Muscle of leg (tissue), 16 donors: Measurements from ENCODE around the gene ELAPOR2. TPM values are rescaled to one million over a fixed set of nuclear protein-coding genes. Genes with fewer than 3 reads are reported as not detected.
A peak's percentile ranks its signal among the peaks of the same experiment; 100 is the strongest.
"Not testable (repeated sequence)": the region's sequence is repeated elsewhere in the genome, so short reads cannot be mapped to it uniquely, and the experiment has no call there.

Experiments used
- DNase-seq: peaks from one replicate; pipeline ENCODE4 v3.0.0; 2013
- H3K27ac ChIP-seq: one replicate; pipeline ENCODE4 v1.5.1; 2013; ENCODE audit warnings: mild to moderate bottlenecking, low read length, control low read depth
- H3K27me3 ChIP-seq: one replicate; pipeline ENCODE4 v1.6.1; 2013; ENCODE audit warnings: low read length; ENCODE audit not compliant: control insufficient read depth, insufficient read depth
- H3K36me3 ChIP-seq: one replicate; pipeline ENCODE4 v1.6.1; 2013; ENCODE audit warnings: low read length; ENCODE audit not compliant: control insufficient read depth, insufficient read depth
- H3K4me1 ChIP-seq: one replicate; pipeline ENCODE4 v1.6.1; 2013; ENCODE audit warnings: low read length; ENCODE audit not compliant: control insufficient read depth, insufficient read depth
- H3K4me3 ChIP-seq: one replicate; pipeline ENCODE4 v1.5.1; 2013; ENCODE audit warnings: low read length, control low read depth
- H3K9me3 ChIP-seq: replicated peaks from 2 replicates; pipeline ENCODE4 v1.6.1; 2013; ENCODE audit warnings: low read depth, low read length; ENCODE audit not compliant: control insufficient read depth
- WGBS: methylation state at CpG from one replicate; pipeline ENCODE4 v1.1.5; 2013; ENCODE audit warnings: missing lambda C conversion rate; ENCODE audit not compliant: insufficient coverage; 5-methylcytosine and 5-hydroxymethylcytosine counted together
- long read RNA-seq, 11 donors: transcript quantifications; one replicate each; lab custom pipeline, GENCODE V29; 2026
- polyA plus RNA-seq, 8 donors: library from polyadenylated mRNA; unstranded; fragments of 120-200 nt; gene quantifications; one replicate each; pipeline versions ENCODE4 v1.2.1 to v1.2.3, GENCODE V29; 2013; ENCODE audit warnings: inconsistent platforms in 1 of 8, low replicate concordance in 1 of 8; ENCODE audit not compliant: insufficient read length in 8 of 8, insufficient read depth in 1 of 8
- total RNA-seq: library from RNA; stranded (reverse); fragments of 120-200 nt; gene quantifications from one replicate; pipeline ENCODE4 v1.2.4, GENCODE V29; 2013

Gene ELAPOR2
- 7.1 TPM for total RNA-seq
- polyA plus RNA-seq, result 1 to 10 TPM; 3.4 to 8.2 (median 5.7) TPM
- long read RNA-seq, donor 1, result 0 reads
- long read RNA-seq, donor 2, result 0 reads
- long read RNA-seq, donor 3, result 0 reads
- long read RNA-seq, donor 4, result 0 reads
- long read RNA-seq, donor 5, result 0 reads
- long read RNA-seq, donor 6, result 0 reads
- long read RNA-seq, donor 7, result 0 reads
- long read RNA-seq, donor 8, result 0 reads
- long read RNA-seq, donor 9, result 0 reads
- long read RNA-seq, donor 10, result 0 reads
- long read RNA-seq, donor 11, result 0 reads

- peak within 1 kb of the TSS; percentile 59 for H3K4me3 ChIP-seq
- H3K4me1 ChIP-seq, result peaks cover 9% of the 10 kb centered on the region
- peak; percentile 88 for DNase-seq
- no peaks in the 10 kb centered on the region for H3K9me3 ChIP-seq
- H3K27me3 ChIP-seq, result peaks cover 6% of the 10 kb centered on the region
- under 1% methylated on average over 52 of the region's 70 CpGs for WGBS
- H3K36me3 ChIP-seq, result no peaks in the 10 kb centered on the region
- peak within 1 kb of the TSS; percentile 31 for H3K27ac ChIP-seq
Measured at GRCh38 chr7:87059525-87060287, at the start of gene ELAPOR2. Gene ELAPOR2, minus strand, starts transcription at chr7:87059654. Its CDS starts 141 bp downstream, at chr7:87059513.

GRCh38 chr7:87107949-87108776, 48.7 kb upstream of the ELAPOR2 start:
- Histone ChIP-seq H3K4me1 (no peaks in the 10 kb centered on the region), H3K36me3 (no peaks in the 10 kb centered on the region), H3K9me3 (no peaks in the 10 kb centered on the region), H3K4me3 (no peak overlapping the region), H3K27ac (no peak overlapping the region), H3K27me3 (no peaks in the 10 kb centered on the region)
- 90% methylated on average over 2 of the region's 6 CpGs for whole genome bisulfite sequencing
- no peak for DNase-seq

- Histone ChIP-seq H3K4me1 (no peaks in the 10 kb centered on the region), H3K36me3 (no peaks in the 10 kb centered on the region), H3K27ac (no peak overlapping the region), H3K27me3 (no peaks in the 10 kb centered on the region), H3K4me3 (no peak overlapping the region), H3K9me3 (no peaks in the 10 kb centered on the region)
- WGBS, result no CpG with 5 or more reads among the region's 4 CpGs
- no peak for DNase-seq
Measured at GRCh38 chr7:87106974-87107612, 47.6 kb upstream of the ELAPOR2 start.

- H3K9me3 ChIP-seq, result no peaks in the 10 kb centered on the region
- no peak overlapping the region for H3K4me3 ChIP-seq
- H3K27me3 ChIP-seq, result no peaks in the 10 kb centered on the region
- H3K36me3 ChIP-seq, result no peaks in the 10 kb centered on the region
- no peak overlapping the region for H3K27ac ChIP-seq
- no peaks in the 10 kb centered on the region for H3K4me1 ChIP-seq
- WGBS, result 33% methylated on average over 1 of the region's 1 CpG
- no peak for DNase-seq
Measured at GRCh38 chr7:87105401-87105800, 45.9 kb upstream of the ELAPOR2 start.

GRCh38 chr7:87100326-87100725, 40.9 kb upstream of the ELAPOR2 start:
- DNase-seq, result no peak
- WGBS, result no CpG with 5 or more reads among the region's 2 CpGs
- Histone ChIP-seq H3K9me3 (no peaks in the 10 kb centered on the region), H3K4me1 (no peaks in the 10 kb centered on the region), H3K27me3 (no peaks in the 10 kb centered on the region), H3K4me3 (no peak overlapping the region), H3K27ac (no peak overlapping the region), H3K36me3 (no peaks in the 10 kb centered on the region)

GRCh38 chr7:87097375-87097774, 37.9 kb upstream of the ELAPOR2 start:
- not testable (repeated sequence) for H3K4me3 ChIP-seq, DNase-seq, H3K9me3 ChIP-seq, H3K27me3 ChIP-seq, H3K4me1 ChIP-seq, H3K36me3 ChIP-seq, H3K27ac ChIP-seq
- no CpG with 5 or more reads among the region's 2 CpGs for WGBS

GRCh38 chr7:87094322-87094721, 34.9 kb upstream of the ELAPOR2 start:
- Histone ChIP-seq H3K9me3 (no peaks in the 10 kb centered on the region), H3K4me1 (no peaks in the 10 kb centered on the region), H3K36me3 (no peaks in the 10 kb centered on the region), H3K4me3 (no peak overlapping the region), H3K27ac (no peak overlapping the region), H3K27me3 (no peaks in the 10 kb centered on the region)
- DNase-seq, result no peak
- WGBS, result no CpG with 5 or more reads among the region's 2 CpGs

GRCh38 chr7:87092568-87093091, 33.2 kb upstream of the ELAPOR2 start:
- Histone ChIP-seq H3K36me3 (no peaks in the 10 kb centered on the region), H3K9me3 (no peaks in the 10 kb centered on the region), H3K4me1 (no peaks in the 10 kb centered on the region), H3K27ac (no peak overlapping the region), H3K4me3 (no peak overlapping the region), H3K27me3 (no peaks in the 10 kb centered on the region)
- WGBS, result no CpG with 5 or more reads among the region's 2 CpGs
- no peak for DNase-seq

- Histone ChIP-seq H3K9me3 (no peaks in the 10 kb centered on the region), H3K4me1 (no peaks in the 10 kb centered on the region), H3K36me3 (no peaks in the 10 kb centered on the region), H3K27ac (no peak overlapping the region), H3K4me3 (no peak overlapping the region), H3K27me3 (no peaks in the 10 kb centered on the region)
- no CpG with 5 or more reads among the region's 1 CpG for WGBS
- DNase-seq, result no peak
Measured at GRCh38 chr7:87091487-87092066, 32.1 kb upstream of the ELAPOR2 start.
